Spleen (tissue), 11 donors: ENCODE results near the gene ABCA2. TPM values are rescaled to one million over a fixed set of nuclear protein-coding genes. Genes with fewer than 3 reads are reported as not detected.

Experiments used
- DNase-seq: peaks from one replicate; pipeline ENCODE4 v3.0.0-alpha.2; 2020
- H3K27ac ChIP-seq, 8 donors: fragments of 200-600 bp; sonication (generic) in 7 of 8; 1 replicate in 4 of 8; 2 replicates in 4 of 8; pipeline versions ENCODE4 v1.5.0 to v1.8.0; 2016 to 2021; ENCODE audit warnings: inconsistent platforms in 4 of 8, mild to moderate bottlenecking in 4 of 8, moderate library complexity in 1 of 8
- H3K27me3 ChIP-seq, 7 donors: fragments of 200-600 bp; sonication (generic) in 6 of 7; replicated peaks in 1 of 7; 1 replicate in 4 of 7; 2 replicates in 3 of 7; pipeline versions ENCODE4 v1.5.0 to v1.8.0; 2016 to 2021; ENCODE audit warnings: inconsistent platforms in 3 of 7, mild to moderate bottlenecking in 1 of 7
- H3K36me3 ChIP-seq, 6 donors: fragments of 200-600 bp; sonication (generic) in 5 of 6; 1 replicate in 4 of 6; 2 replicates in 2 of 6; pipeline versions ENCODE4 v1.5.0 to v1.8.0; 2016 to 2021; ENCODE audit warnings: inconsistent platforms in 2 of 6
- H3K4me1 ChIP-seq, 6 donors: fragments of 200-600 bp; sonication (generic) in 5 of 6; 1 replicate in 3 of 6; 2 replicates in 3 of 6; pipeline versions ENCODE4 v1.5.0 to v1.8.0; 2016 to 2021; ENCODE audit warnings: inconsistent platforms in 3 of 6
- H3K4me3 ChIP-seq, 8 donors: fragments of 200-600 bp; sonication (generic) in 7 of 8; 1 replicate in 4 of 8; 2 replicates in 4 of 8; pipeline versions ENCODE4 v1.5.0 to v1.8.0; 2016 to 2021; ENCODE audit warnings: inconsistent platforms in 4 of 8, mild to moderate bottlenecking in 4 of 8, moderate library complexity in 2 of 8
- H3K9me3 ChIP-seq, 8 donors: fragments of 200-600 bp; sonication (generic) in 7 of 8; 1 replicate in 4 of 8; 2 replicates in 4 of 8; pipeline versions ENCODE4 v1.5.0 to v1.8.0; 2016 to 2021; ENCODE audit warnings: inconsistent platforms in 4 of 8
- POLR2A ChIP-seq, 3 donors: fragments of 450-650 bp; IDR thresholded peaks; one replicate each; pipeline ENCODE4 v1.5.1; 2017; ENCODE audit warnings: antibody characterized with exemption in 3 of 3, mild to moderate bottlenecking in 1 of 3
- POLR2AphosphoS5 ChIP-seq, 3 donors: sonication (generic); formaldehyde crosslinking; IDR thresholded peaks; one replicate each; pipeline ENCODE4 v1.5.1; 2017; ENCODE audit warnings: antibody characterized with exemption in 3 of 3
- WGBS, 5 donors: extraction: QIAGEN DNeasy Blood & Tissue Kit in 3 of 5; methylation state at CpG; one replicate each; pipeline versions ENCODE4 v1.1.5 to v1.1.7; 2013 to 2018; 5-methylcytosine and 5-hydroxymethylcytosine counted together
- intact Hi-C: fragments of 100-400 bp; cut with DNase I; formaldehyde crosslinking; loops from one replicate; pipeline ENCODE4 v1.15.0; 2023; ENCODE audit warnings: low total_unique reads
- polyA plus RNA-seq, 3 donors: library from polyadenylated mRNA; stranded (reverse); fragments of 200-250 nt; gene quantifications; one replicate each; pipeline ENCODE4 v1.2.1, GENCODE V29; 2013
- total RNA-seq, 7 donors: library from RNA; depleted of rRNA in 3 of 7; stranded (reverse); fragments of >200 nt in 3 of 7; fragmentation: NEBNext Ultra II Directional in 4 of 7; extraction: Animal tissue kit (Norgen Biotek cat#: 25700) in 4 of 7; gene quantifications; one replicate each; pipeline versions ENCODE4 v1.1.0 to v1.2.1, GENCODE V29; 2016 to 2021
- TF ChIP-seq, protein P1 (sequence below), 11 experiments: fragments of 200-600 bp in 7 of 11; fragments of 450-650 bp in 4 of 11; sonication (generic) in 4 of 11; IDR thresholded peaks in 8 of 11; conservative IDR thresholded peaks in 3 of 11; 1 replicate in 7 of 11; 2 replicates in 4 of 11; pipeline versions ENCODE4 v1.4.0 to v1.8.0; 2016 to 2021; ENCODE audit warnings: antibody characterized with exemption in 11 of 11, inconsistent platforms in 4 of 11, mild to moderate bottlenecking in 1 of 11
- donor health status: healthy with polysubstance abuse.
- donor health status: DM: no; HTN: no; CAD: no; lungs with moderate emphysema.
- donor health status: DM: no; HTN: no; CAD: no.
- donor health status: Bipolar disorder and iron deficiency.
- donor health status: healthy.
- donor health status: DM: no; HTN: no; CAD: no.
- donor health status: DM: yes; HTN: yes; CAD: no.

ABCA2 gene
- total and polyA plus RNA-seq, 10 donors, result 11.9 to 97.5 (median 53.2) TPM

DNA sequence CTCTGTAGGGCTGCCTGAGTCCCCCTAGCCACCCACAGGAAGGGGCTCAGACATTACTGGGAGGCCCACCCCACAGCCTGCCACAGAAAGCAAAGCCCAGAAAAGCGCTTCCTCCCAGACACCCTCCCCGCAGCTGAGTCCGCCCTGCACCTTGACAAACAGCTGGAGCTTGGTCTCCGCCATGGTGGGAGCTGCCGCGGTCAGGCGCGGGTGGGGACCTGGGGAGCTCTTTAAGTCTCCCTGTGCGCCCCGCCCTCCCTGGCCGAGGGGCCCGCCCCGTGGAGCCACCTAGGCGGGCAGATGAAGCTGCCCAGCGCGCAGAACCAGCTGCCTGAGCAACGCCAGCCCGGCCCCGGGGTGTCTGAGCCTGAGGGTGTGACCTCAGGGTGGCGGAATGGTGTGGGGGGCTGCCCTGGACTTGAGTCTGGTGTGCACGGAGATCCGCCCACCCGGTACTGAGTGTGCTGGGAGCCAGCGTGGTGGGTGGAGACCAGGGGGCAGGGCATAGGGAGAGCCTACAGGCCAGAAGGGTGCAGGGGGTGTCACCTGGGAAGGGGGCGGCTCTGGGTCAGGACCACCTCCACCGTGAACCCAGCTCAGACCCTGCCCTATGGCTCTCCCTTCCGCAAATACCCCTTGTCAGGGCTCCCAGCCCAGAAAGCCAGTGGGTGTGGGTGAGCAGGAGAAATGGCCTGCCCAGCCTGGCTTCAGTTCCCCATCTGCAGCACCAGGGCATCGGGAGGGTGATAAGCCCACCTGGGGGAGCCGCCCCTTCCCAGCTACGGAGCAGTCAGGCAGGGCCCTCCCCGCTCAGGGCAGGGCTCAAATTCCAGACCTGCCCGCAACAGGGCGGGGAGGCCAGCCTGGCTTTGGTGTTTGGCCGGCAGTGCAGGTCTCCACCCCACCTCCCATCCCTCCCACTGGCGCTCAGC lies 31.4 kb downstream of the ABCA2 start, which contains the start of gene CLIC3:
TSS of gene CLIC3 (minus strand) at position 208 of the 932 bp plus-strand sequence. CDS start at position 183, 25 bp downstream.
- Histone ChIP-seq H3K4me3 (peak within 1 kb of the TSS in 6 of 8 donors; percentile 14 to 63 (median 24)), H3K36me3 (peaks cover 0 to 21% (median 4%) of the 10 kb centered on the region in 6 donors), H3K4me1 (peaks cover 56 to 98% (median 94%) of the 10 kb centered on the region in 6 donors), H3K27me3 (peaks cover 0 to 30% (median 0%) of the 10 kb centered on the region in 7 donors), H3K9me3 (no peaks in the 10 kb centered on the region), H3K27ac (peak within 1 kb of the TSS; percentile 39 to 89 (median 78))
- peak; percentile 88 for DNase-seq
- TF ChIP-seq POLR2A (IDR thresholded peaks at IDR 0.05) (no peak), POLR2AphosphoS5 (IDR thresholded peaks at IDR 0.05) (peak; percentile 17 to 62 (median 44))
- TF ChIP-seq, protein P1, sequence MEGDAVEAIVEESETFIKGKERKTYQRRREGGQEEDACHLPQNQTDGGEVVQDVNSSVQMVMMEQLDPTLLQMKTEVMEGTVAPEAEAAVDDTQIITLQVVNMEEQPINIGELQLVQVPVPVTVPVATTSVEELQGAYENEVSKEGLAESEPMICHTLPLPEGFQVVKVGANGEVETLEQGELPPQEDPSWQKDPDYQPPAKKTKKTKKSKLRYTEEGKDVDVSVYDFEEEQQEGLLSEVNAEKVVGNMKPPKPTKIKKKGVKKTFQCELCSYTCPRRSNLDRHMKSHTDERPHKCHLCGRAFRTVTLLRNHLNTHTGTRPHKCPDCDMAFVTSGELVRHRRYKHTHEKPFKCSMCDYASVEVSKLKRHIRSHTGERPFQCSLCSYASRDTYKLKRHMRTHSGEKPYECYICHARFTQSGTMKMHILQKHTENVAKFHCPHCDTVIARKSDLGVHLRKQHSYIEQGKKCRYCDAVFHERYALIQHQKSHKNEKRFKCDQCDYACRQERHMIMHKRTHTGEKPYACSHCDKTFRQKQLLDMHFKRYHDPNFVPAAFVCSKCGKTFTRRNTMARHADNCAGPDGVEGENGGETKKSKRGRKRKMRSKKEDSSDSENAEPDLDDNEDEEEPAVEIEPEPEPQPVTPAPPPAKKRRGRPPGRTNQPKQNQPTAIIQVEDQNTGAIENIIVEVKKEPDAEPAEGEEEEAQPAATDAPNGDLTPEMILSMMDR (IDR thresholded peaks at IDR 0.05 in 8 of 11, conservative IDR thresholded peaks at IDR 0.05 in 3 of 11), result no peak
- 17 to 30% (median 22%) methylated on average over 8 to 35 of the region's 35 CpGs for WGBS, 5 donors
- intact Hi-C loops, result no loop called here

DNA sequence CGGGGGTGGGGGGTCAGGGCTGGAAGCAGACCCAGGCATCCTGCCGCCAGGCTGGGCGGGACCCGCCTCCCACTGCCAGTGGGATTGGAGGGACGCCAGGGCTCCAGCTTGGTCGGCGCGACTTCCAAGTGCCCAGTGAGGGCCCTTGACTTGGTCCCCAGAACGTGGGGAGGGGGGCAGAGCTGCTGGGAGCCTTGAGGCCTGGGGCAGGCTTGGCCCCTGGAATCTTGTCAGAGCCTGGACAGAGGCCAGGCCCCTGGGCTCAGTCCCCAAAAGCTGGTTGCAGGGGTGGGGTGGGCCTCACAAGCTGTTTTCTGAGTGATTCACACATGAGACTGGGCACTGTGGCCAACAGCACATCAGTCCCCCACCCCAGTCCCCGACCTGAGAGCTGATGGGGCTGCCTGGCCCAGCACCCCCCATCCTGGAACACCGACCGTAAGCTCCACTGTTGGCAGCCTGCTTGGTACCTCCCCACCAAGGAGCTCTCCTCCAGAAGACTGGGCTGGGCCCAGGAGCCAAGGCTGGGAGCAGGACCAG lies 32.2 kb downstream of the ABCA2 start:
- H3K4me1 ChIP-seq, result peaks cover 56 to 97% (median 93%) of the 10 kb centered on the region in 6 donors
- WGBS, 5 donors, result 35 to 58% (median 38%) methylated on average over 8 to 12 of the region's 12 CpGs
- H3K27me3 ChIP-seq, result peaks cover 0 to 30% (median 0%) of the 10 kb centered on the region in 7 donors
- peak overlapping the region; percentile 39 to 89 (median 78) for H3K27ac ChIP-seq
- H3K36me3 ChIP-seq, result peaks cover 0 to 21% (median 4%) of the 10 kb centered on the region in 6 donors
- no peaks in the 10 kb centered on the region for H3K9me3 ChIP-seq
- intact Hi-C loops, result no loop called here
- DNase-seq, result no peak
- peak overlapping the region in 3 of 8 donors; percentile 27 to 63 (median 30) for H3K4me3 ChIP-seq
- TF ChIP-seq POLR2AphosphoS5 (IDR thresholded peaks at IDR 0.05) (peak in 2 of 3 donors; percentile 26 to 73), POLR2A (IDR thresholded peaks at IDR 0.05) (no peak)
- TF ChIP-seq, protein P1 (IDR thresholded peaks at IDR 0.05 in 8 of 11, conservative IDR thresholded peaks at IDR 0.05 in 3 of 11), result no peak

- intact Hi-C loops, result no loop called here
- 44 to 68% (median 46%) methylated on average over 25 to 30 of the region's 30 CpGs for WGBS, 5 donors
- peak overlapping the region in 3 of 8 donors; percentile 27 to 63 (median 30) for H3K4me3 ChIP-seq
- H3K36me3 ChIP-seq, result peaks cover 0 to 21% (median 4%) of the 10 kb centered on the region in 6 donors
- DNase-seq, result no peak
- H3K9me3 ChIP-seq, result no peaks in the 10 kb centered on the region
- peaks cover 53 to 92% (median 88%) of the 10 kb centered on the region in 6 donors for H3K4me1 ChIP-seq
- H3K27me3 ChIP-seq, result peaks cover 0 to 30% (median 0%) of the 10 kb centered on the region in 7 donors
- H3K27ac ChIP-seq, result peak overlapping the region in 6 of 8 donors; percentile 39 to 89 (median 81)
- no peak for TF ChIP-seq POLR2A (IDR thresholded peaks at IDR 0.05)
- peak in 2 of 3 donors; percentile 6 to 59 for TF ChIP-seq POLR2AphosphoS5 (IDR thresholded peaks at IDR 0.05)
Measured at GRCh38 chr9:136995362-136995761, 32.7 kb downstream of the ABCA2 start.

DNA sequence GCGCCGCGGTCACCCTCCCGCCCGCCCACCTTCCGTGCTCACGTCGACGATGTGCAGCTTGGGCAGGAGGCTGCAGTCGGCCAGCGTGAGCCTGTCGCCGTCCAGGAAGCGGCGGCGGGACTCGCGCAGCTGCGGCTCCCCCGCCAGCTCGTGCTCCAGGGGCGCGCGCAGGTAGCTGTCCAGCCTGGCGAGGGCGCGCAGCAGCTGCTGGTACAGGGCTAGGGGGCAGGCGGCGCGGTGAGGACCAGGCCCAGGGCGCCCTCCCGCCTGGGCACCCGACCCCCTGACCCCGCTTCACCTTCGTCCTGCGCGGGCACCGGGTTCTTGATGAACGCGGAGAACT lies 33.2 kb downstream of the ABCA2 start:
- DNase-seq, result no peak
- peaks cover 0 to 21% (median 4%) of the 10 kb centered on the region in 6 donors for H3K36me3 ChIP-seq
- peaks cover 0 to 30% (median 0%) of the 10 kb centered on the region in 7 donors for H3K27me3 ChIP-seq
- 39 to 68% (median 52%) methylated on average over 5 to 40 of the region's 40 CpGs for WGBS, 5 donors
- no peak for TF ChIP-seq POLR2A (IDR thresholded peaks at IDR 0.05)
- peak in 2 of 3 donors; percentile 5 to 6 for TF ChIP-seq POLR2AphosphoS5 (IDR thresholded peaks at IDR 0.05)
- peak overlapping the region in 1 of 8 donors; percentile 63 for H3K4me3 ChIP-seq
- H3K4me1 ChIP-seq, result peaks cover 48 to 87% (median 83%) of the 10 kb centered on the region in 6 donors
- H3K27ac ChIP-seq, result peak overlapping the region in 3 of 8 donors; percentile 84 to 89 (median 86)
- no peaks in the 10 kb centered on the region for H3K9me3 ChIP-seq
- intact Hi-C loops, result no loop called here
